ENCODE results near the gene HCRT. TPM values are rescaled to one million over a fixed set of nuclear protein-coding genes. Genes with fewer than 3 reads are reported as not detected.

Gene HCRT
- total RNA-seq, 2 donors from 2014 or later: not detected

GRCh38 chr17:42179911-42180410 lies 5.3 kb downstream of the HCRT start:
- H3K27ac Mint-ChIP-seq: no peak overlapping the region
- peaks cover 47% of the 10 kb centered on the region in 2 donors for H3K4me1 Mint-ChIP-seq (ENCODE audit: low read depth in 2 of 2)
- peak overlapping the region; percentile 56 for H3K4me3 Mint-ChIP-seq

GRCh38 chr17:42179335-42179734 lies 5.9 kb downstream of the HCRT start:
- H3K9me3 Mint-ChIP-seq: no peaks in the 10 kb centered on the region
- no peak overlapping the region for H3K27ac Mint-ChIP-seq
- peaks cover 0 to 11% of the 10 kb centered on the region in 2 donors for H3K27me3 Mint-ChIP-seq
- no peak for ATAC-seq
- H3K4me1 Mint-ChIP-seq (ENCODE audit: low read depth in 2 of 2): peaks cover 42% of the 10 kb centered on the region in 2 donors
- DNase-seq (ENCODE audit: low spot score): no peak
- H3K4me3 Mint-ChIP-seq: peak overlapping the region; percentile 56
- no peaks in the 10 kb centered on the region for H3K36me3 Mint-ChIP-seq

More at GRCh38 chr17:42179911-42180410, 5.3 kb downstream of the HCRT start:
- ATAC-seq: no peak
- DNase-seq (ENCODE audit: low spot score): peak; percentile 56
- peaks cover 0 to 11% of the 10 kb centered on the region in 2 donors for H3K27me3 Mint-ChIP-seq
- no peaks in the 10 kb centered on the region for H3K9me3 Mint-ChIP-seq
- H3K36me3 Mint-ChIP-seq: no peaks in the 10 kb centered on the region

GRCh38 chr17:42178817-42179216 lies 6.4 kb downstream of the HCRT start:
- peaks cover 0 to 11% of the 10 kb centered on the region in 2 donors for H3K27me3 Mint-ChIP-seq
- H3K27ac Mint-ChIP-seq: no peak overlapping the region
- no peaks in the 10 kb centered on the region for H3K36me3 Mint-ChIP-seq
- peak in 1 of 2 donors; percentile 42 for ATAC-seq
- peak overlapping the region; percentile 41 for H3K4me3 Mint-ChIP-seq
- peaks cover 39 to 41% of the 10 kb centered on the region in 2 donors for H3K4me1 Mint-ChIP-seq (ENCODE audit: low read depth in 2 of 2)
- no peak for DNase-seq (ENCODE audit: low spot score)
- no peaks in the 10 kb centered on the region for H3K9me3 Mint-ChIP-seq

- H3K36me3 Mint-ChIP-seq: no peaks in the 10 kb centered on the region
- peak overlapping the region; percentile 42 for H3K4me3 Mint-ChIP-seq
- peaks cover 0 to 11% of the 10 kb centered on the region in 2 donors for H3K27me3 Mint-ChIP-seq
- H3K27ac Mint-ChIP-seq: no peak overlapping the region
- H3K9me3 Mint-ChIP-seq: no peaks in the 10 kb centered on the region
- H3K4me1 Mint-ChIP-seq (ENCODE audit: low read depth in 2 of 2): peaks cover 28 to 30% of the 10 kb centered on the region in 2 donors
- DNase-seq (ENCODE audit: low spot score) (no peak), ATAC-seq (no peak)
Measured at GRCh38 chr17:42177684-42178083, 7.6 kb downstream of the HCRT start.

GRCh38 chr17:42174126-42174783 lies 11.0 kb downstream of the HCRT start:
- no peaks in the 10 kb centered on the region for H3K36me3 Mint-ChIP-seq
- peaks cover 0 to 11% of the 10 kb centered on the region in 2 donors for H3K27me3 Mint-ChIP-seq
- no peak for ATAC-seq
- peaks cover 14% of the 10 kb centered on the region in 2 donors for H3K4me1 Mint-ChIP-seq (ENCODE audit: low read depth in 2 of 2)
- H3K9me3 Mint-ChIP-seq: no peaks in the 10 kb centered on the region
- no peak overlapping the region for H3K4me3 Mint-ChIP-seq
- no peak overlapping the region for H3K27ac Mint-ChIP-seq
- no peak for DNase-seq (ENCODE audit: low spot score)

GRCh38 chr17:42171831-42172230 lies 13.4 kb downstream of the HCRT start:
- Mint-ChIP-seq H3K4me1 (ENCODE audit: low read depth in 2 of 2) (no peaks in the 10 kb centered on the region), H3K4me3 (no peak overlapping the region), H3K27ac (no peak overlapping the region), H3K9me3 (no peaks in the 10 kb centered on the region), H3K27me3 (peaks cover 0 to 5% of the 10 kb centered on the region in 2 donors), H3K36me3 (no peaks in the 10 kb centered on the region)
- DNase-seq (ENCODE audit: low spot score) (no peak), ATAC-seq (no peak)

GRCh38 chr17:42169351-42169750 lies 15.9 kb downstream of the HCRT start:
- Mint-ChIP-seq H3K36me3 (no peaks in the 10 kb centered on the region), H3K4me3 (no peak overlapping the region), H3K9me3 (no peaks in the 10 kb centered on the region), H3K4me1 (ENCODE audit: low read depth in 2 of 2) (no peaks in the 10 kb centered on the region), H3K27me3 (peaks cover 0 to 3% of the 10 kb centered on the region in 2 donors), H3K27ac (no peak overlapping the region)
- no peak for ATAC-seq
- no peak for DNase-seq (ENCODE audit: low spot score)

GRCh38 chr17:42167807-42168206 lies 17.4 kb downstream of the HCRT start:
- DNase-seq (ENCODE audit: low spot score): no peak
- H3K9me3 Mint-ChIP-seq: no peaks in the 10 kb centered on the region
- no peak for ATAC-seq
- no peaks in the 10 kb centered on the region for H3K36me3 Mint-ChIP-seq
- H3K4me1 Mint-ChIP-seq (ENCODE audit: low read depth in 2 of 2): peaks cover 0 to 5% of the 10 kb centered on the region in 2 donors
- no peak overlapping the region for H3K4me3 Mint-ChIP-seq
- H3K27ac Mint-ChIP-seq: no peak overlapping the region
- peaks cover 0 to 3% of the 10 kb centered on the region in 2 donors for H3K27me3 Mint-ChIP-seq

GRCh38 chr17:42166196-42166763 lies 19.0 kb downstream of the HCRT start:
- no peak for DNase-seq (ENCODE audit: low spot score)
- Mint-ChIP-seq H3K4me1 (ENCODE audit: low read depth in 2 of 2) (peaks cover 0 to 5% of the 10 kb centered on the region in 2 donors), H3K4me3 (no peak overlapping the region), H3K27me3 (peaks cover 0 to 3% of the 10 kb centered on the region in 2 donors), H3K36me3 (no peaks in the 10 kb centered on the region), H3K9me3 (no peaks in the 10 kb centered on the region), H3K27ac (no peak overlapping the region)
- no peak for ATAC-seq

GRCh38 chr17:42165751-42166150 lies 19.5 kb downstream of the HCRT start:
- H3K27me3 Mint-ChIP-seq: peaks cover 0 to 2% of the 10 kb centered on the region in 2 donors
- H3K9me3 Mint-ChIP-seq: no peaks in the 10 kb centered on the region
- H3K4me1 Mint-ChIP-seq (ENCODE audit: low read depth in 2 of 2): peaks cover 0 to 5% of the 10 kb centered on the region in 2 donors
- ATAC-seq (no peak), DNase-seq (ENCODE audit: low spot score) (no peak)
- no peak overlapping the region for H3K27ac Mint-ChIP-seq
- no peak overlapping the region for H3K4me3 Mint-ChIP-seq
- no peaks in the 10 kb centered on the region for H3K36me3 Mint-ChIP-seq

GRCh38 chr17:42163696-42164407 lies 21.4 kb downstream of the HCRT start:
- Mint-ChIP-seq H3K27ac (peak overlapping the region in 1 of 2 donors; percentile 42), H3K36me3 (no peaks in the 10 kb centered on the region)

GRCh38 chr17:42163113-42163512 lies 22.1 kb downstream of the HCRT start:
- Mint-ChIP-seq H3K36me3 (no peaks in the 10 kb centered on the region), H3K27ac (no peak overlapping the region), H3K27me3 (no peaks in the 10 kb centered on the region), H3K9me3 (no peaks in the 10 kb centered on the region), H3K4me3 (no peak overlapping the region), H3K4me1 (ENCODE audit: low read depth in 2 of 2) (peaks cover 0 to 5% of the 10 kb centered on the region in 2 donors)
- ATAC-seq: peak; percentile 20 to 62
- peak; percentile 64 for DNase-seq (ENCODE audit: low spot score)

More at GRCh38 chr17:42163696-42164407, 21.4 kb downstream of the HCRT start:
- H3K4me1 Mint-ChIP-seq (ENCODE audit: low read depth in 2 of 2): peaks cover 0 to 5% of the 10 kb centered on the region in 2 donors
- no peak overlapping the region for H3K4me3 Mint-ChIP-seq
- no peak for ATAC-seq
- no peaks in the 10 kb centered on the region for H3K27me3 Mint-ChIP-seq
- DNase-seq (ENCODE audit: low spot score): peak; percentile 60
- H3K9me3 Mint-ChIP-seq: no peaks in the 10 kb centered on the region

- Mint-ChIP-seq H3K27ac (no peak overlapping the region), H3K27me3 (no peaks in the 10 kb centered on the region), H3K4me1 (ENCODE audit: low read depth in 2 of 2) (peaks cover 0 to 8% of the 10 kb centered on the region in 2 donors), H3K36me3 (no peaks in the 10 kb centered on the region), H3K9me3 (no peaks in the 10 kb centered on the region), H3K4me3 (no peak overlapping the region)
- ATAC-seq: no peak
- DNase-seq (ENCODE audit: low spot score): no peak
Measured at GRCh38 chr17:42160531-42160910, 24.7 kb downstream of the HCRT start.
